ENCODE results near the gene SLCO4A1.

DNA sequence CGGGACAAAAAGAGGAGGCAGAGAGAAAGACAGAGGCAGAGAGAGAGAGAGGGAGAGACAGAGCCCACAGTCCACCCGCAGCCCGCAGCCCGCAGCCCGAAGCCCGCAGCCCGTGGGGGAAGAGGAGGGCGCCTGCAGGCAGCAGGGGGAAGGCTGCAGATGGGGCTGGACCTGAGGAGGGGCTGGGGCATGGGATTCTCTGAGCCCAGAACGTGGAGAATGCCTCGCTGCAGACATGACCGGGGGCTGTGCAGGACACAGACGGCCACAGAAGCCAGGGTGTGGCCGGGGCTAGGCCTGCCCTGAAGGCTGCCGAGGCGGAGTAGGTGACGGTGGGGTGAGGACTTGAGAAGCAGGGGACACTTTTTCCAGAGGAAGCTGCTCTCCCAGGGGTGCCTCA, 6.5 kb upstream of the SLCO4A1 start:
- TF ChIP-seq CTCF (conservative IDR thresholded peaks at IDR 0.05; ENCODE audit: low read depth, low read length) (no peak), EZH2 (IDR thresholded peaks at IDR 0.05; ENCODE audit: borderline replicate concordance, low read depth, low read length, poor library complexity, severe bottlenecking) (no peak)
